Osteoblast (primary cell): ENCODE data around the gene MAP3K12. TPM values are rescaled to one million over a fixed set of nuclear protein-coding genes. Genes with fewer than 3 reads are reported as not detected.

ENCODE experiments used
- DNase-seq: peaks from one replicate; pipeline ENCODE4 v3.0.0; 2011; ENCODE audit warnings: low spot score, mixed read lengths; ENCODE audit not compliant: insufficient read length; ENCODE audit errors: missing footprints
- H2AFZ ChIP-seq: 2 replicates; pipeline ENCODE4 v1.6.0; 2011; ENCODE audit warnings: mild to moderate bottlenecking, low read length
- H3K27ac ChIP-seq: 2 replicates; pipeline ENCODE4 v1.5.1; 2011; ENCODE audit warnings: mild to moderate bottlenecking, low read depth, low read length, moderate library complexity
- H3K27me3 ChIP-seq: 2 replicates; pipeline ENCODE4 v1.6.0; 2012; ENCODE audit warnings: mild to moderate bottlenecking, control low read depth, inconsistent platforms, low read length, moderate library complexity; ENCODE audit not compliant: insufficient read depth
- H3K36me3 ChIP-seq: 2 replicates; pipeline ENCODE4 v1.5.1; 2011; ENCODE audit warnings: mild to moderate bottlenecking, low read length, control low read depth, moderate library complexity; ENCODE audit not compliant: insufficient read depth
- H3K4me1 ChIP-seq: 2 replicates; pipeline ENCODE4 v1.5.1; 2011; ENCODE audit warnings: mild to moderate bottlenecking, low read length, control low read depth, moderate library complexity; ENCODE audit not compliant: insufficient read depth
- H3K4me2 ChIP-seq: 2 replicates; pipeline ENCODE4 v1.6.0; 2011; ENCODE audit warnings: mild to moderate bottlenecking, low read length; ENCODE audit not compliant: insufficient read depth
- H3K4me3 ChIP-seq: fragments of 200-600 bp; sonication (generic); 3 replicates; pipeline ENCODE4 v1.5.1; 2012; ENCODE audit warnings: mild to moderate bottlenecking, low read length, inconsistent platforms; ENCODE audit not compliant: insufficient read depth
- H3K79me2 ChIP-seq: 2 replicates; pipeline ENCODE4 v1.6.0; 2012; ENCODE audit warnings: mild to moderate bottlenecking, low read length, control low read depth, inconsistent platforms; ENCODE audit not compliant: insufficient read depth
- H3K9me3 ChIP-seq: 2 replicates; pipeline ENCODE4 v1.5.1; 2011; ENCODE audit warnings: low read depth, low read length, control low read depth
- H4K20me1 ChIP-seq: 2 replicates; pipeline ENCODE4 v1.6.0; 2012; ENCODE audit warnings: mild to moderate bottlenecking, low read length, control low read depth; ENCODE audit not compliant: insufficient read depth
- total RNA-seq: library from RNA; depleted of rRNA; stranded (reverse); fragments of >200 nt; gene quantifications from 2 replicates; pipeline ENCODE4 v1.2.3, GENCODE V29; 2012
- TF ChIP-seq, protein P1 (sequence below): IDR thresholded peaks from 2 replicates; pipeline ENCODE4 v1.5.1; 2011; ENCODE audit warnings: mild to moderate bottlenecking, low read depth, low read length, moderate library complexity; ENCODE audit errors: extremely low read depth

The MAP3K12 gene
- total RNA-seq, 1 donor = 49.6 TPM

DNA sequence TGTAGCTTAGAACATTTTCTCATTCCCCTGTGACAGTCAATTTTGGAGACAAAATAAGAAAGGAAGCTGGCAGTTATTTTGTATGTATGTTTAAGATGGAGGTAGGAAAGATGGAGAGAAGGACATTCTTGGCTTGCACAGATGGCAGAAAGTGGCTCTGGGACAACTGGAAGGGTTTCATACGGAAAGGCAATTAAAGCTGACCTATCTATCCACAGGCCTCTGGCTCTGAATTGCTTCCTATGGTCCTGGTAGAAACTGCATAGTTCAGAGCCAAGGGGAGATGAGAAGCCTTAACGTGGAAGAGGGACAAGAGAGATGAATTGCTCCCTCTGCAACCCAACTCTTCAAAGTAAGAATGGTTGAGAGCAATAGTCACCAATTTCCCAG is 16.0 kb upstream of the MAP3K12 start:
- TF ChIP-seq, protein P1, sequence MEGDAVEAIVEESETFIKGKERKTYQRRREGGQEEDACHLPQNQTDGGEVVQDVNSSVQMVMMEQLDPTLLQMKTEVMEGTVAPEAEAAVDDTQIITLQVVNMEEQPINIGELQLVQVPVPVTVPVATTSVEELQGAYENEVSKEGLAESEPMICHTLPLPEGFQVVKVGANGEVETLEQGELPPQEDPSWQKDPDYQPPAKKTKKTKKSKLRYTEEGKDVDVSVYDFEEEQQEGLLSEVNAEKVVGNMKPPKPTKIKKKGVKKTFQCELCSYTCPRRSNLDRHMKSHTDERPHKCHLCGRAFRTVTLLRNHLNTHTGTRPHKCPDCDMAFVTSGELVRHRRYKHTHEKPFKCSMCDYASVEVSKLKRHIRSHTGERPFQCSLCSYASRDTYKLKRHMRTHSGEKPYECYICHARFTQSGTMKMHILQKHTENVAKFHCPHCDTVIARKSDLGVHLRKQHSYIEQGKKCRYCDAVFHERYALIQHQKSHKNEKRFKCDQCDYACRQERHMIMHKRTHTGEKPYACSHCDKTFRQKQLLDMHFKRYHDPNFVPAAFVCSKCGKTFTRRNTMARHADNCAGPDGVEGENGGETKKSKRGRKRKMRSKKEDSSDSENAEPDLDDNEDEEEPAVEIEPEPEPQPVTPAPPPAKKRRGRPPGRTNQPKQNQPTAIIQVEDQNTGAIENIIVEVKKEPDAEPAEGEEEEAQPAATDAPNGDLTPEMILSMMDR = no peak
- Histone ChIP-seq H3K36me3 (peaks cover 79% of the 10 kb centered on the region), H3K4me1 (no peaks in the 10 kb centered on the region), H3K4me3 (no peak overlapping the region), H3K4me2 (no peak overlapping the region), H3K27me3 (no peaks in the 10 kb centered on the region), H4K20me1 (no peaks in the 10 kb centered on the region), H2AFZ (no peak overlapping the region), H3K27ac (no peak overlapping the region), H3K79me2 (no peaks in the 10 kb centered on the region), H3K9me3 (no peaks in the 10 kb centered on the region)
- no peak for DNase-seq

DNA sequence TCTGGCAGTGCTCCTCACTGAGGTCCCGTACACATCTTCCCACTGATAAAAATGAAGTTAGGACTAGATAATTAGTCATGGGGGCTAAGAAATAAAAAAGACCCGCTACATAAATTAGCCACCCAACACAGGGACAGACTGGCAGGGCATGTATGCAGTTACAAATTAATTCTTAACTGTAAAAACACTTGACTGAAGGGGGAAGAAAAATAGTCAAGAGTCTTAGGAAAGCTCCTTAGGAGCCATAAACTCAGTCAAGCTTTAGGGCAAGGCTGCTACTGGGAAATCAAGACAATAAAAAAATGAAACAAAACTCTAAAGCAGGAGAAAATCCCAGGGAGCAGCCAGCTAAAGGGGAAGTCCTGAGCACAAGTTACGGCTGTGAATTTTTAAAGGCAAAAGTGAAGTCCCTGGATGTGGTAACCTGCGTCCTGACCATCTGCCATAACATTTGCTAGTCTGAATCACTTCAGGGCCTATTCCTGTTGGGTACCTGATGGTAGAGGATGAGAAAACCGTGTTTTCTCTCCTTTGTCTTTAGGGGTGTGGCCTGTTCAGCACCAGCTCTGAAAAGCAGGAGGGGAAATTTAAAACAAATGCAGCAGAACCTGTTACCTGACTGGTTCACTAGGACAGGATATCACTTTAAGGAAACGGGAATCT is 15.5 kb upstream of the MAP3K12 start:
- no peaks in the 10 kb centered on the region for H3K27me3 ChIP-seq
- no peak overlapping the region for H3K4me2 ChIP-seq
- no peak overlapping the region for H3K4me3 ChIP-seq
- no peaks in the 10 kb centered on the region for H3K4me1 ChIP-seq
- peaks cover 76% of the 10 kb centered on the region for H3K36me3 ChIP-seq
- no peaks in the 10 kb centered on the region for H4K20me1 ChIP-seq
- no peak for DNase-seq
- TF ChIP-seq, protein P1 = no peak
- no peak overlapping the region for H3K27ac ChIP-seq
- no peak overlapping the region for H2AFZ ChIP-seq
- H3K79me2 ChIP-seq = no peaks in the 10 kb centered on the region
- no peaks in the 10 kb centered on the region for H3K9me3 ChIP-seq

DNA sequence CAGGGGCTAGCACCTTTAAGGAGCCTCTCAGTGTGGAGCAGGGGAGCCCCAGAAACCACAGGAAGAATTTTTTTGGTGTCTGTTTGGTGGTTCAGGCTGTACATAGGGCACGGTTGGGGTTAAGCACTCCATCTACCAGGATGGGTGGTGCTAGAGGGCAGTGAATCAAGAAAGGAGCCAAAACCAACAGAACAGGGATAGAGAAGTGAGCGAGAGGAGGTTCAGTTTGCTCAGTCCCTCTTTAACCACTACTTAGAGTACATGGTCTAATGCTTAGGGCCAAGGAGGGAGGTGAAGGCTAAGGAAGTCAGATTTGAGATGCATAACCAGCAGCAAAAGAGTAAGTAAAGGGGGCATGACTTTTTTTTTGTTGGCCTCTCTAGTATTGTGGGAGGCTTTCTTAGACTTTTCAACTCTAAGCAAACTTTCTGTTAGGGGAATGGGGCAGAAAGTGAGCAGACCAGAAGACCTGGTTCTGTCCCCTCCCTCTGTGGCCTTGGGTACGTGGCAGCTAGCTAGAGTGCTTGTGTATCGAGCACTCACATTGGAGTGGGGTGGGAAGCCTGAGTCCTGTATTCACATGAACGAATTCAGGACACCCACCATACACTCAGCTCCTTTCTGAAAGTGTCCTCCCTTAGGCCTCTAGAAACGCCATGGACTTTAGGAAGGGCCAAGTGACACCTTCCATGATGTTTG is 14.6 kb upstream of the MAP3K12 start:
- H2AFZ ChIP-seq = no peak overlapping the region
- no peak overlapping the region for H3K4me3 ChIP-seq
- H3K79me2 ChIP-seq = no peaks in the 10 kb centered on the region
- no peaks in the 10 kb centered on the region for H3K27me3 ChIP-seq
- peaks cover 76% of the 10 kb centered on the region for H3K36me3 ChIP-seq
- no peaks in the 10 kb centered on the region for H3K9me3 ChIP-seq
- H3K4me1 ChIP-seq = no peaks in the 10 kb centered on the region
- H3K4me2 ChIP-seq = no peak overlapping the region
- TF ChIP-seq, protein P1 = no peak
- H4K20me1 ChIP-seq = no peaks in the 10 kb centered on the region
- H3K27ac ChIP-seq = no peak overlapping the region
- no peak for DNase-seq

DNA sequence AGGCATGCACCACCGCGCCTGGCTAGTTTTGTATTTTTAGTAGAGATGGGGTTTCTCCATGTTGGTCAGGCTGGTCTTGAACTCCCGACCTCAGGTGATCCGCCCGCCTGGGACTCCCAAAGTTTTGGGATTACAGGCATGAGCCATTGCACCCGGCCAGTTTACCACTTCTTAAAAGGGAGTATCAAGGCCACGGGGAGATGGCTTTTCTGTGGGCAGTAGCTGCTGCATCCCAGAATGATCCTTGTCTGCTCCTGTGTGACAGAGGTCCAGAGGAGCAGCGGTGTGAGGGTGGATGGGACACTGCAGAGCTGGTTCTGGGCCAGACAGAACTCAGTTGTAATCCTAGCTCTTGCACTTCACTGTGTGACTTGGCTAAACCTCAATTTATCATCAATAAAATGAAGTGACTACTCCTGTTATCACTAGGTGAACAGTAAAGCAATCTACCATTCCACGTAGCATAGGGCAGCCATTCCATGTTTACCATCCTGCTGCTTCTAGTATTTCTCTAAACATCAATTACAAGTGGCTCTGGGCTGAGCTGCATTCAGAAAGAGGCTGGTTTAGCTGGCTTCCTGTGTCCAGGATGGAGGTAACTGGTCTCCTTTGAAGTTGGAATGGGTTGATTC is 11.0 kb upstream of the MAP3K12 start:
- Histone ChIP-seq H3K4me2 (no peak overlapping the region), H3K4me1 (peaks cover 23% of the 10 kb centered on the region), H4K20me1 (no peaks in the 10 kb centered on the region), H3K27ac (no peak overlapping the region), H3K36me3 (peaks cover 63% of the 10 kb centered on the region), H2AFZ (no peak overlapping the region), H3K9me3 (no peaks in the 10 kb centered on the region), H3K4me3 (no peak overlapping the region), H3K79me2 (no peaks in the 10 kb centered on the region), H3K27me3 (no peaks in the 10 kb centered on the region)
- DNase-seq = no peak
- TF ChIP-seq, protein P1 = no peak
